ENCODE data around the gene SEMA4G. TPM values are rescaled to one million over a fixed set of nuclear protein-coding genes. Genes with fewer than 3 reads are reported as not detected.

Gene SEMA4G
- total RNA-seq, 1 experiment from 2014 or later: 29.4 TPM

DNA sequence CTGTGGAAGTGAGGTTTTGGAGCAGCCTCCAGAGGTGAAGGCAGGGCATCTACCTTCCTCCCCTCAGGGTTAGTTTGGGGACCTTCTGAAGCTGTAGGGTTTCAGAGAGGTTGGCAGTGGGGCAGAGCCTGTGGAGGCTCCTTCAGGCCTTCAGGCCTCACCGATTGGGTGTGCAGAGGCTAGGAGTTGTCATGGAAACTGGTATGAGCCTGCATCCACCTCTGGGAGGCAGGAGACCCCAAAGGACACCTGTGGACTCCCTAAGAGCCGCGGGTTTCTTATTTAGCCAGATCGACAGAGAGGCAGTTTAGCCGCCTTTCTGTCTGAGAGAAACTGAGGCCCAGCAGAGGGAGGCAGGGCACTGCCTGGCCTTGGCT is 32.3 kb downstream of the SEMA4G start:
- intact Hi-C loops (cut with micrococcal nuclease): no loop called here
- Histone ChIP-seq H3K9me2 (ENCODE audit: insufficient read depth) (no peaks in the 10 kb centered on the region), H3K9me3 (ENCODE audit: control insufficient read depth in 1 of 2, insufficient read depth in 1 of 2, low read depth in 1 of 2, low read length in 2 of 2) (no peaks in the 10 kb centered on the region), H3K9ac (ENCODE audit: low read length) (0 out of 2 replicates have a peak overlapping the region, but pooled peaks have one; percentile 13), H3K27me3 (ENCODE audit: insufficient read depth, low read length) (no peaks in the 10 kb centered on the region), H3K27ac (ENCODE audit: low read depth, low read length) (peak overlapping the region; percentile 87), H2AFZ (ENCODE audit: low read depth, low read length, poor library complexity, severe bottlenecking) (no peak overlapping the region), H3K4me1 (ENCODE audit: control insufficient read depth in 1 of 2, insufficient read depth in 2 of 2, low read length in 2 of 2) (peaks cover 15 to 33% of the 10 kb centered on the region in 2 experiments), H4K20me1 (ENCODE audit: insufficient read depth) (no peaks in the 10 kb centered on the region), H3K4me3 (replicated peaks in 1 of 2; ENCODE audit: low read depth in 1 of 2, low read length in 2 of 2) (no peak overlapping the region), H3K36me3 (ENCODE audit: control insufficient read depth in 1 of 2, insufficient read depth in 2 of 2, low read length in 2 of 2) (peaks cover 12 to 15% of the 10 kb centered on the region in 2 experiments; a peak in 3 of 4 replicates), H3K79me2 (ENCODE audit: insufficient read depth, low read length) (peaks cover 48% of the 10 kb centered on the region), H3K4me2 (ENCODE audit: low read length) (peak overlapping the region; percentile 96; the same call in 1 of the 2 replicates)
- DNase-seq (ENCODE audit: low read depth, low spot score) (no peak), ATAC-seq (no peak)
- POLR2A ChIA-PET: no interaction called here
- no TSS peak for BruUV-seq (replicated peaks)
- TF ChIP-seq SP1 (IDR thresholded peaks at IDR 0.05; ENCODE audit: low read depth) (no peak), SRF (IDR thresholded peaks at IDR 0.05; ENCODE audit: low read depth) (no peak), POLR2AphosphoS5 (IDR thresholded peaks at IDR 0.05; ENCODE audit: low read depth, low read length) (no peak), CEBPB (IDR thresholded peaks at IDR 0.05; ENCODE audit: low read depth) (no peak), CBX3 (IDR thresholded peaks at IDR 0.05; ENCODE audit: low read depth) (no peak), ZNF274 (IDR thresholded peaks at IDR 0.05; ENCODE audit: low read depth, low read length) (no peak), FOSL1 (IDR thresholded peaks at IDR 0.05; ENCODE audit: low read depth) (no peak), YY1 (IDR thresholded peaks at IDR 0.05; ENCODE audit: extremely low read depth, insufficient replicate concordance, low read depth, low read length) (no peak), RAD21 (IDR thresholded peaks at IDR 0.05; ENCODE audit: low read depth) (no peak), ELF1 (IDR thresholded peaks at IDR 0.05; ENCODE audit: borderline replicate concordance, low read depth) (no peak), ATF3 (IDR thresholded peaks at IDR 0.05) (no peak), EZH2phosphoT487 (IDR thresholded peaks at IDR 0.05; ENCODE audit: borderline replicate concordance) (no peak), EZH2 (IDR thresholded peaks at IDR 0.05) (no peak), POLR2A (IDR thresholded peaks at IDR 0.05; ENCODE audit: borderline replicate concordance, extremely low read depth, insufficient read depth, insufficient read length) (no peak), EGR1 (IDR thresholded peaks at IDR 0.05; ENCODE audit: low read depth) (no peak), JUND (IDR thresholded peaks at IDR 0.05) (no peak), ZFX (IDR thresholded peaks at IDR 0.05) (no peak)
- TF ChIP-seq, protein P1, sequence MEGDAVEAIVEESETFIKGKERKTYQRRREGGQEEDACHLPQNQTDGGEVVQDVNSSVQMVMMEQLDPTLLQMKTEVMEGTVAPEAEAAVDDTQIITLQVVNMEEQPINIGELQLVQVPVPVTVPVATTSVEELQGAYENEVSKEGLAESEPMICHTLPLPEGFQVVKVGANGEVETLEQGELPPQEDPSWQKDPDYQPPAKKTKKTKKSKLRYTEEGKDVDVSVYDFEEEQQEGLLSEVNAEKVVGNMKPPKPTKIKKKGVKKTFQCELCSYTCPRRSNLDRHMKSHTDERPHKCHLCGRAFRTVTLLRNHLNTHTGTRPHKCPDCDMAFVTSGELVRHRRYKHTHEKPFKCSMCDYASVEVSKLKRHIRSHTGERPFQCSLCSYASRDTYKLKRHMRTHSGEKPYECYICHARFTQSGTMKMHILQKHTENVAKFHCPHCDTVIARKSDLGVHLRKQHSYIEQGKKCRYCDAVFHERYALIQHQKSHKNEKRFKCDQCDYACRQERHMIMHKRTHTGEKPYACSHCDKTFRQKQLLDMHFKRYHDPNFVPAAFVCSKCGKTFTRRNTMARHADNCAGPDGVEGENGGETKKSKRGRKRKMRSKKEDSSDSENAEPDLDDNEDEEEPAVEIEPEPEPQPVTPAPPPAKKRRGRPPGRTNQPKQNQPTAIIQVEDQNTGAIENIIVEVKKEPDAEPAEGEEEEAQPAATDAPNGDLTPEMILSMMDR (IDR thresholded peaks at IDR 0.05 in 2 of 3, conservative IDR thresholded peaks at IDR 0.05 in 1 of 3; ENCODE audit: borderline replicate concordance in 1 of 3, insufficient read depth in 1 of 3, low read depth in 2 of 3, low read length in 2 of 3): no peak
- TF ChIP-seq, protein P2, sequence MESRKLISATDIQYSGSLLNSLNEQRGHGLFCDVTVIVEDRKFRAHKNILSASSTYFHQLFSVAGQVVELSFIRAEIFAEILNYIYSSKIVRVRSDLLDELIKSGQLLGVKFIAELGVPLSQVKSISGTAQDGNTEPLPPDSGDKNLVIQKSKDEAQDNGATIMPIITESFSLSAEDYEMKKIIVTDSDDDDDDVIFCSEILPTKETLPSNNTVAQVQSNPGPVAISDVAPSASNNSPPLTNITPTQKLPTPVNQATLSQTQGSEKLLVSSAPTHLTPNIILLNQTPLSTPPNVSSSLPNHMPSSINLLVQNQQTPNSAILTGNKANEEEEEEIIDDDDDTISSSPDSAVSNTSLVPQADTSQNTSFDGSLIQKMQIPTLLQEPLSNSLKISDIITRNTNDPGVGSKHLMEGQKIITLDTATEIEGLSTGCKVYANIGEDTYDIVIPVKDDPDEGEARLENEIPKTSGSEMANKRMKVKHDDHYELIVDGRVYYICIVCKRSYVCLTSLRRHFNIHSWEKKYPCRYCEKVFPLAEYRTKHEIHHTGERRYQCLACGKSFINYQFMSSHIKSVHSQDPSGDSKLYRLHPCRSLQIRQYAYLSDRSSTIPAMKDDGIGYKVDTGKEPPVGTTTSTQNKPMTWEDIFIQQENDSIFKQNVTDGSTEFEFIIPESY (IDR thresholded peaks at IDR 0.05; ENCODE audit: extremely low read depth, insufficient replicate concordance, low read length): no peak
- TF ChIP-seq, protein P3, sequence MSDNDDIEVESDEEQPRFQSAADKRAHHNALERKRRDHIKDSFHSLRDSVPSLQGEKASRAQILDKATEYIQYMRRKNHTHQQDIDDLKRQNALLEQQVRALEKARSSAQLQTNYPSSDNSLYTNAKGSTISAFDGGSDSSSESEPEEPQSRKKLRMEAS (IDR thresholded peaks at IDR 0.05): no peak
- RAD21 ChIA-PET (ENCODE audit: low non-redundant PET in 1 of 2, low total read pairs in 2 of 2, uncharacterized antibody in 2 of 2, unreplicated experiment in 2 of 2): no interaction called here
- CTCF ChIA-PET: interaction anchor here (0.6 to 8.3 kb wide), 3 partner anchors 8 to 54 kb away, joined by 3 to 118 read pairs (median 3); no protein-coding TSS in a partner anchor

Measured in HCT116 (cell line).